T-helper 9 cell (primary cell): ENCODE results near the gene PDK3.

Experiments
- DNase-seq: peaks from one replicate; pipeline ENCODE4 v3.0.0-alpha.2; 2020

The PDK3 gene

DNA sequence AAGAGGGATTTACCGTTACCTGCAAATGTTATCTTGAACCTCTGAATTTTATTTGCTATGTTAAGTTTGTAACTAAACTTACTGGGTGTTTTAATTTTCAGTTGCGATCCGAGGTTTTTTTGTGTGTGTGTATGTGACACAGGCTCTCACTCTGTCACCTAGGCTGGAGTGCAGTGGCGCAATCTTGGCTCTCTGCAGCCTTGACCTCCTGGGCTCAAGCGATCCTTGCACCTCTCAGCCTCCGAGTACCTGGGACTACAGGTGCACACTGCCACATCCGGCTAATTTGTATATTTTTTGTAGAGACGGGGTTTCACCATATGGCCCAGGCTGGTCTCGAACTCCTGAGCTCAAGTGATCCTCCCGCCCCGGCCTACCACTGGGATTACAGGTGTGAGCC is 18.5 kb downstream of the PDK3 start:
- DNase-seq: no peak

DNA sequence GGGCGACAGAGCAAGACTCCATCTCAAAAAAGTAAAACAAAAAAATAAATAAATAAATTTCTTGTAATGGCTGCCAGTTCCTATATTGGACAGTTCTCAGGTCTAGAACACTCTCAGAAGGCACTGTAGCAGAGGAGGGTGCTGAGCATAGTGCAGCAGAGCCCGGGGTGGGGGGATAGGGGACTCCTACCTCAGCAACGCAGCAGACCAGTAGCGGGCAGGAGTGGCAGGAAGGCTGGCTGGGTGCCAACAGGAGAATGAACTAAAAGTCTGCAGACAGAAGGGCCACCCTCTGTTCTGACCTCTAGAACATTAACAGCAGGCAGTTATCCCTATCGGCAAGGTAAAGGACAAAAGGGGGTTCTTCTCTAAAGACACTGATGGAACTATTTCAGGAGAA is 20.2 kb downstream of the PDK3 start:
- no peak for DNase-seq

DNA sequence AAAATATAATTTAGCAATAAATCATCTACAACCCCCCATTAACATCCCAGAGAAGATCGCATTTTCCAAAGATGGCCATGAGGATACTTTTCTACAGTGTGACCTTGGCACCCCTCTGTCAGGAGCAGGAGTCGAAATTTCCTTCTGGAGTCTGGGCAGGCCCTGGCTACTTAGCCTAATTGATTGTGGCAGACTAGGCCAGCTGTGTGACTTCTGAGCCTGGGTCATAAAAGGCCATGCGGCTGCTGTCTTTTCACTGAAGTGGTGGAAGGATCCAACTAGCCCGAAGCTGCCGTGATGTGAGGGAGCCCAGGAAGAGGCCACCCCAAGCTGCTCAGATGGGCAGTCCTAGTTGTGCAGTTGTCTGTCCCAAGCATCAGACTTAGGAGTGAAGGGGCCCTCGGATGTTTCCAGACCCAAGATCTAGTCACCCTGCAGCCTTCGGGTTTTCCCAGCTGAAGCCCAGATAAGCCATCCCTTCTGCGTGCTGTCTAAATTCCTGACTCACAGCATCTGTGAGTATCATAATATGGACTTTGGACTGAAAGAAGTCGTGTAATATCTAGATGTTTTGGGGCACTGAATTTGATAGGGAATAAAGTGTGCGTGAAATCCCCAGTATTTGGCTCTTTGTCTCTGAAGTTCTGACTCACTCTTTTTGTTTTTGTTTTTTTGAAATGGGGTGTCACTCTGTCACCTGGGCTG is 21.0 kb downstream of the PDK3 start:
- DNase-seq: no peak

DNA sequence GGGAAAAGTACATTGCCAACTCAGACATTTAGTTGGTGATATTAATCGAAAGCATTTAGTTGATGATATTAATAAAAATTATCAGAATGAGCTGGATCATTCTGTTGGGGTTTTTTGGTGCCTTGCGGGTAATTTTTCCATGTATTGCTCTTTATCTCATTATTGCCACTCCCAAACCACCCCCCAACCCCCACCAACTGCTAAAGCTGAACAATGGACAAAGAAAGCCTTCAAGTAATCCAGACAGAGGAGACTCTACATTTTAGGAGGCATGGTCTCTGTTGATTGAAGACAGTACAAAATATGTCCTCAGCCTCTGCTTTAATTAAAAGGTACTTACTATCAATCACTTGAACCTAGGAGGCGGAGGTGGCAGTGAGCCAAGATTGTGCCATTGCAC is 22.5 kb downstream of the PDK3 start:
- no peak for DNase-seq

DNA sequence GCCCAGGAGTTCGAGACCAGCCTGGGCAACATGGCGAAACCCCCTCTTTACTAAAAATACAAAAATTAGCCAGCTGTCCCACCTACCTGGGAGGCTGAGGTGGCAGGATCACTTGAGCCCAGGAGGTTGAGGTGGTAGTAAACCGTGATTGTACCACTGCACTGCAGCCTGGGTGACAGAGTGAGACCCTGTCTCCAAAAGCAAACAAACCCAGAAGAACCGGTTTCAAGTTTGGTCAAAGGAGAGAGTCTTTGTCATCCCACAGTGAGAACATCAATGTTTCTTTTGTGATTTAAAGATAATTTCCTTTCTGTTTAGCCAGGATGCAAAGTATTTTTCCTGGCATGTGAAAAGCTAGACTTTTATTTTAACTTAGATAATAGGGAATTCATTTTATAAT is 26.7 kb downstream of the PDK3 start:
- DNase-seq: no peak

DNA sequence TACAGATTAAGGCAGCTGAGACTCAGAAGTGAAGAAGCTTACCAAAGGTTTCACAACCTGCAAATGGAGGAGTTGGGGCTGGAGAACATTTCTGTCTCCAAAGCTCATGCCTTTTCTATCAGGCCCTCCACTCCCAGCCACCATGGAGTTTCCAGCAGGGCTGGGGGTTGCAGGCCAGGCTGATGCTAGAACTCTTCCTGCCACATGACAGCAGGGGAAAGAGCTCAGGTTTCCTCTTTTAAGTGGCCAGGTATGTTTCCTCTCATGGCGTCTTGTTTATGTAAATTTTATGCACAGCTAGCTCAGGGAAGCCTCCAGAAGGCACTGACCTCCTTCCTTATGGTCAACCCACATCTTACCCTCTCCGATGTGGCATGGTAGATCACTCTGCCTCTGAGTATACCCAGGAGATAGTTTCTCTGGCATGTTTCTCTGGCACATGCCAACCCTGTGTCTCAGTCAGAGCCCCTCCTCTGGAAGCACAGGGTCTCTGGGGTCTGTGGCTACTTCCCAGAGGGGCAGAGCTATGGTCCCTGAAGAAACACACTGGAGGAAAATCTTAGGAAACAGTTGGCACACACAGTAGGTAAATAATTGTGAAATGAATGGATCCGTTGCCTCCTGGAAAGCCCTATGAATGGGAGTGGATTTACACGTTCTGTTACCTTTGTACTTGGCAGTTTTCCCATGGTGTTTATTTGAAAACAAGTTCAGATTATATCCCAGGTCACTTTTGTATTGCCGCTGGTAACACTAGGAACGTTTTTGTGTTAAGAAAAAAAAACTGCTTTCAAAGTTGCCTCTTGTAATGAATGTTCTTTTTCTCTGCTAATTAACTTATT is 28.9 kb downstream of the PDK3 start:
- no peak for DNase-seq

DNA sequence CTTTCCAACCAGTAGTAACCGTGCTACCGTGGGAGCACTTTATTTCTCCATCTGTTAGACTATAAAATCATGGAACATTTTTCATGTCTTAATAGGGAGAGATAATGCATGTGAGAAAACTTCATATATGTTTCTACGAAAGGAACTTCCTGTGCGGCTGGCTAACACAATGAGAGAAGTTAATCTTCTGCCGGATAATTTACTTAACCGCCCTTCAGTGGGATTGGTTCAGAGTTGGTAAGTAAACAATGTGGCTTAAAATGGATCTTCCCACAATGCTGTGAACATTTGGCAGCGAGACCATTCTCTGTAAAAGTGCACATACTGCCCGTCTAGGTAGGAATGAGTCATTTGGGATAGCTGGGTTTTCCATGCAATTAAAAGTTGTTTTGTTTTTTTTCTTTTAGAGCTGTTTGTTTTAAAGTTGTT is 29.6 kb downstream of the PDK3 start:
- no peak for DNase-seq

DNA sequence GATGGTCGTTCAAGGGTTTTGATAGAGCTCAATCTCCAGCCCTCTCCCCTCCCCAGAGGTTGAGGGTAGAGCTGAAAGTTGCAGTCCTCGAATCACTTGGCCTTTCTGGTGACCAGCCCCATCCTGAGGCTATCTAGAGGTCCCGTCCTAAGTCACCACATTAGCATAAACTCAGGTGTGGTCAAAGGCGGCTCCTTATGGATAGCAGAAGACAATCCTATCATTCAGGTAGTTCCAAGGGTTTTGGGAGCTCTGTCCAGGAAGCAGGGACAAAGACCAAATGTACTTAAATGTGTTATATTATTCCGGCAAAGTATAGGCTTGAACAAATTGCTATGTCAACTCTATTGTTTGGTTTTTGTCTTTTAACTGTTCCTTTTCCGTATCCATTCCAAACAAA is 30.6 kb downstream of the PDK3 start:
- no peak for DNase-seq

DNA sequence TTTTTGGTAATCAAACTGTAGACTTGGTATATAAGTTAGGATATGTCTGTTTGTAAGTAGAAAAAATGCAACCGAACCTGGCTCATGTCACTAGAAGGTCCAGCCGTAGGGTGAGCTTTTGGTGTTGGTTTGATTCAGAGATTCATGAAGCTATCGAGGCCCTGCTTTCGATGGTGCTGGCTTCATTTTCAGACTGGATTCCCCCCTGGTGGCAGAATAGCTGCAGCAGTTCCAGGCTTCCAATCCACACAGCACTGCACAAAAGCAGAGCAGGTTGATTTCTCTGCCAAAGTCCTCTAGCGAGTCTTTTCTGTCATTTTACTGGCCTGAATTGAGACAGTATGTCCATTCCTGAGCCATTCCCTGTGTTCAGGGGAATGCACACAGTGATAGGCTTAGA is 33.1 kb downstream of the PDK3 start:
- DNase-seq: no peak

DNA sequence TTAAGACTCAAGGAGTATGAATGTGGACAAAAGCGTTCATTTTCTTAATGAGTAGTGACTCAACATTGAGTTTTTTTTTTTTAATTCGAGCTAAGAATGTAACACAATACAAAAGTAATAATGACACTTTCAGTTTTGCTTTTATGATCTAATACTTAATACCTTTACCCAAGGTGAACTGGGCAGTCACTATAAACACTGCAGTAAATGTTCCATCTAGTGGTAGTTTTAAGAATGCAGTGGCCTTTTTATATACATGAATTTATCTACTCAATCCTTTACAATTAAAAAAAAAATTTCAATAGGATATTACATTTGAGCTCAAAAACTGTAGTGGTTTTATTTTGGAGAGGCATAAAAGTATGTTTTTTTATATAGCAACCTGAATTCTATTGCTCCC is 33.9 kb downstream of the PDK3 start:
- no peak for DNase-seq

DNA sequence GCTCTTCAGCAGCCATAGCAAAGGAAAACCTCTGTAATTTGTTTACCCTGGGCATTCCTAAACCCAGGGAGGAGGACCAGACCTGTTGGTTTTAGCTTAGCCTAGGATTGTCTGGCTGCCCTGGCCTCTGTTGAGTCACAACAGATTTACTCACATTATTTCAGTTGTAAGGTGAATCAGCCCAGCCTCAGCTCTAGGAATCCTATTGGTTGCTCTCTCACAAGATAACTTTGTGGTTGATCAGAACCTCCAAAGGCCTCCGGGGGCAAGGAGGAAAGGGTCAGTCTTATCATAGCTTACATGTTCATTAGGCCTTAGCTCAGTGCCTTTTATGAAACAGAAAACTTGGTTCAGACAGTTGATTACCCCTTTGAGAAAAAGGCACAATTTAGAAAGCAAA is 41.0 kb downstream of the PDK3 start:
- no peak for DNase-seq

DNA sequence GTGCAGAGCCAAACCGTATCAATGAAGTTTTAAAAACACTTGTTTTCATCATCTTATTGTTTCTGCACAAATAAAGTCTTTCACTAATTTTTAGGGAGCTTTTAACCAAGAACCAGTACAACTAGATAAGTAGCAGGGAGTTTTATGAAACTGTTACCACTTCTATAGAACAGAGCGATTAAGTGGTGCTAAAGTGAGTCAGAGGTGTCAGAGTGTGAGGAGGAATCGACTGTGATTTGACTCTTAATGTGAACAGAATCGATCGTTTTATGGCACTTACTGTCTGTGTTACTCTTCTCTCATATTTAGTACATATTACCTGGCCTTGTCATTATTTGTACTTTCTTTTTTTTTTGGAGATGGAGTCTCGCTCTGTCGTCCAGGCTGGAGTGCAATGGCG is 43.3 kb downstream of the PDK3 start:
- no peak for DNase-seq

DNA sequence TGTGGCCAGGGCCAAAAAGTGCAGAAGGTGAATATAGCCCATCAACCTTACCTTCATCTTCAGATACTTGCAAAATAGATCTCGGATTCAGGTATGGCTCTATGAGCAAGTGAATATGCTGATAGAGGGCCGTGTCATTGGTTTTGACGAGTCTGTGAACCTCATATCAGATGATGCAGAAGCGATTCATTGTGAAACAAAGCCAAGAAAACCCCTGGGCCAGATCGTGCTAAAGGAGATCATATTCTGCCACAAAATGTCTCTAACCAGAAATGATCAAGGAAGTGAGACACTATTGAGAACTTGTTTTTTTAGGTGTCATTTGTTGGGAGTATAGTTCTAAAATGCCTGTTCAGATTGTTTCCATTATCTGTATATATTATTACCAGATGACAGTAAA is 48.3 kb downstream of the PDK3 start:
- DNase-seq: no peak

DNA sequence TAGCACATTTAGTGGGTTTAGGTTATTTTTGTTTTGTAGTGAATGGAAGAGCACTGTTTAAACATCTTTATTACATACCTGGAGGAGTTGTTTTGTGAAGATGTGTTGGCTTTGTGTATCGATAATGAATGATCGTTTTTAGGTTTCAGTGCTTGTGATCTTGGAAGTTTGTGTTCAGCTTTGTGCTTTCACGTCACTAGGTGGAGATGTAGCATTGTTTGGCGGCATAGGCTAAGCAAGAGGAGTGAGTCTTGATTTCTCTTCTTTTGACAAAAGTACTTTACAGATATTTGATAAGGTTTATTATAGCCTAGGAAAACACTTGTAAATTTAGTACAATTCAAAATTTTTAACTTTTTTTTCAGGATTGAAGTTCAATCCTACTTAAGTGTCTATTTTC is 50.4 kb downstream of the PDK3 start:
- DNase-seq: no peak

DNA sequence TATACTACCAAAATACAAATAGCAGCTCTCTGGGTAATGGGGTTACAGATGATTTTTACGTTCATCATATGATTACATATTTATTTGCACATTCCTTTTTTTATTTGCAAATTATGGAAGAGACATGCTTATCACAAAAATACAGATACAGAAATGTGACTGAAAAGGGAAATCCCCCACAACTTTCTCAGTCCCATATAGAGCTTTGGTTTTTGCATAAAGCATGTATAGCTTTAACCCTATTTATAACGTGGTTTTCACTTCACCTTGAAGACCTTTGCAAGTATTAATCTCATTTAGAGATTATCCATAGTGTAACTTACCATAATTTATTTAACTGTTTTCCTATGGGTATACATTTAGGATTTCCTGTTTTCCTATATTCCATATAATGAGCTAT is 55.4 kb downstream of the PDK3 start:
- no peak for DNase-seq

DNA sequence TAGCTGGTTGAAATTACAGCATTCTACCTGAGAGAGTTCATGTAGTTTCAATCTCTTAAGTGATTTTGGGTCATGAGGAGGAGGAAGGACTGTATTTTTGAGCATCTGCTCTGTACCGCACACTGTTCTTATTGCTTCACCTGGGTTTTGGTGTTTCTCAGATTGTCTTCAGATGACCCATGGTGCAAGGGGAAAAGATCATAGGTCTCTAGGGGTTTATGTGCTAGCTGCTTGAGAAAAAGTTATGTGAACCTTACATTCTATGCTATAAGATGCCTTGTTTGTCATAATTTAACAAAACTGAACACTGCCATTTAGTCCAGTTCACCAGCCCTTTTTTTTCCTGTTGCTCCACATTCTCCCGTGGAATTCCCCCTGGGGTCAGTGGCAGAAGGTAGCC is 60.4 kb downstream of the PDK3 start:
- no peak for DNase-seq

DNA sequence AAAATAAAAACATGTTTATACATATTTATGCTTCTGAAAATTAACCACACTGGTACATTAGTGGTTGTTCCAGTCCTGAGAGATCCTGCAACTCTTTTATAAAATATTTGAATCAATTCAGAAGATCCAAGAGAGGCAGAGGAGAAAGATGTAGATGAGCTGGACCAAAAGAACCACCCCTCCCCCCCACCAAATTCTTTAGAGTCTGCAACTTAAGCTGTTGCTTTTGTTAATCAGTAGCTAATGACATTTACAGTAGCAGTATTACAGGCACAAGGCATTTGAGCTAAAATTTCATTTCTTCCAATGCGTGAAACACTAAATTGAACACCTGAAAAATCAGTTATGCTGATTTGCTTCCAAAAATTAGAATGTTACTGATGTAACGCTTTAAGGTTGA is 61.5 kb downstream of the PDK3 start:
- DNase-seq: no peak

DNA sequence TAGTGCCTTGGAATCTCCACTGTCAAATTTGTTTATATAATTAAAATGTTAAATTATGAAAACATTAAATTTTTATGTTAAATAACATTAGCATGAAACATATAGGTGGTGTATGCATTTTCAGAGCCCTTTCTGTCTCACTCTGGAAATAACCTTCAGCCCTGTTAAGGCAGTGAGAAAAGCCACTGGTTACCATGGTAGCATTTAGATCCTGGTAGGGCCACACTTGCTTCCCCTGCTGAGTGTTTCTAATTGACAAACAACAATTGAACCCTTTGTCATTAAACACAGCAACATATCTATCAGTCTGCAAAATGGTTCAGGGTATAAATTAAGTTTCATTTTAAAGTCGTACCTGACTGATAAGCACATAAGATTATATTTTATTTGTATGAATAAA is 63.5 kb downstream of the PDK3 start:
- DNase-seq: no peak

DNA sequence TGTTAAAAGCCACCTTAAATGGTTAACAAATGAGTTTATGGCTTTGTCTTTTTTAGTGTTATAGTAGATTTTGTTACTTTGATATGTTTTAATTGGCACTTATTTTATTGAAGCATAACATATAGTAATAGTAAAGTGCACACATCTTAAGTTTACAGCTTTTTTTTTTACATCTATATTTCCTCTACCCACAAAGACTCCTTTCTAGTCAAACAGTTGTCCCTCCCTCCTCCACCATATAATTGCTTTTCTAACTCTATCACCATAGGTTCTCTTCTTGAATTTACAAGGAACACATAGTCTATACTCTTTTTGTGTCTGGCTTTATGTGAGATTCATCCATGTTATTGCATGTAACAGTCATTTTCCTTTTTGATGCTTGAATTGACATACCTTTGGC is 71.5 kb downstream of the PDK3 start:
- DNase-seq: no peak

DNA sequence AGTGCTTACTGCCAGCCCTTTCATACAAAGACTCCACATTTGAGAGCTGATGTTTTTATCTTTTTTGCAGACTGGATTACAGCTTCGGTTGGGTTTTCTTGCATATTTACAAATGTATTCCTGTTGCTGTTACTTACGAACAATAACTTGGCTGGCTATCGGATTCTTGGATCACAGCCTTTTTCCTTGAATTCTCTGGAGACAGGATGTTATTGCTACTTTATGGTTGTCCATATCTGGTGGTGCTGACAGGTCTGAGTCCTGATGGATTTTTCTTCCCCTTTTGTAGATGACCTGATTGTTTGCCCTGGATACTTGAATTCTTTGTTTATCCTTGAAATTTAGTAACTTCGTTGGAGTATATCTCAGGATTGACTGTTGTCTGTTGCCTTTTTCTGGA is 77.7 kb downstream of the PDK3 start:
- DNase-seq: no peak

DNA sequence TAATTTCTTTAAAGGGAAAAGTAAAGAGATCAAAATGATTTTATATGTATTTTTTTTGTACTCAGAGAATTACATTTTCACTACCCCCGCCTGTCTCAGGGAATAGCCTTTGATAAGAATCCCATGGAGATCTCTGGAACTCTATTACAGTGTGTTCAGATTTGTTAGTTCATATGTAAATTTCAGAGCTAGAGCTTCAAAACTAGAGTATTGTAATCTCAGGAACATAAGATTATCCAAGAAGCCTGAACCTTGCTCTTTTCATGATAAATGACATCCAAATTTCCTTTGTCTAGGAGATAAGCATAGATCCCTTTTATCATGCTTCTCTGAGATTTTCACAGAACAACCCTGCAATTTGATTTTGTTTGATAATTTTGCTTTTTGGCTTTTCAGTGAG is 82.9 kb downstream of the PDK3 start:
- DNase-seq: no peak

DNA sequence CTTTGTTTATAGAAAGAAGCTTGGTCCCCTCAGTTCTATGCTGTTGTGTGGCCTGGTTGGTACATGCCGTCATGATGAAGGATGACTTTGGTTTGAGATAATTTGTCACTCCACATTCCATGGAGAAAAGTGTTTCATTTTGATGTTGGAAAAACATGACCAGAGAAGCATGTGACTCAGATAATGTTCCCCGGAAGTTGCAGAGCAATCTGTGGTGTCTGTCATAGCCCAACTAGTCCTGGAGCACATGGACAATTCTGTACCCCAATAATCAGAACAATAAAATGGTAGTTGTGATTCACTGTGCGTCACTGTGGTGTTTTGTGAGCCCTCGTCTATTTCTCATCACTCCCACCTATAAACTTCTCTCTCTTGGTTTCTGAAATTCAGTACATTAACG is 85.1 kb downstream of the PDK3 start:
- no peak for DNase-seq

DNA sequence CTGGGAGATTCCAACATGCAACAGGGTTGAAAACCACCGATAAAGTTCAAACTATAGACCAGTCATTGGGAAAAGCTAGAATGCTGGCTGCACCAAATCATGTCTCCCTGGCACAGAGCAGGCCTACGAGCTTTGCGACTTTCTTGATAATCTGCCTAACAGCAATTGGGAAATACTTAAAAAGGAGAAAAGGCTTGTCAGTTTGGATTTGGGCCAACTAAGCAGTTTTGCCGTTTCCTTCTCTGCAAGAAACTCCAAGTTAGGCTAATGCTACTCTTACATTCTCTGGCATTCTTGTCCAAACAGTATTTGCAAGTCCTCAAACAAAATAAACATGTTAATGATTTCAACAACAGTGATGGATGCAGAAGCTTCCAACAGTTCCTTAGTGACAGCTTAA is 87.9 kb downstream of the PDK3 start:
- no peak for DNase-seq

DNA sequence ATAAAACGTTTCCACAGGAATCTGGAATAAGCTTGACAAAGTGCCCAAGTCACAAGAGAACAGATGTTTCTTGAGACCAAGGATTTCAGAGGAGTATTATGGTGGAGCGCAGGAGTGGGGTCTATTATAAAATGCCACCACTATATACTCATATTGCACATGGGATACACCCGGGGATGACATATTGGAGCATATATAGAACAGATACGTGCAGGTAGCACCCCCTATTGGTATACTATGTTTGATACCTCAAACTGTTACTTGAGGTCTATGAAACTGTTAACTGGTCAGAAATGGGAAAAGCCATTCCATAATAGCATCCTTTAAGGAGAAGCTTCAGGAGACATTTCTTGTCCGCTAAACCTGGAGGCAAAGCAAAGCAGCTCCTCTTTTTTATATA is 96.0 kb downstream of the PDK3 start:
- DNase-seq: no peak
